Upper lobe of left lung (tissue), 4 donors: ENCODE results near the gene PTPN11.

Experiments
- POLR2A ChIP-seq, 4 donors: fragments of 450-650 bp; IDR thresholded peaks; one replicate each; pipeline ENCODE4 v1.5.1; 2016 to 2017; ENCODE audit warnings: antibody characterized with exemption in 4 of 4, mild to moderate bottlenecking in 2 of 4
- TF ChIP-seq, protein P1 (sequence below), 6 experiments: fragments of 450-650 bp in 4 of 6; fragments of 200-600 bp in 2 of 6; sonication (generic) in 2 of 6; IDR thresholded peaks; one replicate each; pipeline ENCODE4 v1.5.1; 2016 to 2019; ENCODE audit warnings: antibody characterized with exemption in 6 of 6

DNA sequence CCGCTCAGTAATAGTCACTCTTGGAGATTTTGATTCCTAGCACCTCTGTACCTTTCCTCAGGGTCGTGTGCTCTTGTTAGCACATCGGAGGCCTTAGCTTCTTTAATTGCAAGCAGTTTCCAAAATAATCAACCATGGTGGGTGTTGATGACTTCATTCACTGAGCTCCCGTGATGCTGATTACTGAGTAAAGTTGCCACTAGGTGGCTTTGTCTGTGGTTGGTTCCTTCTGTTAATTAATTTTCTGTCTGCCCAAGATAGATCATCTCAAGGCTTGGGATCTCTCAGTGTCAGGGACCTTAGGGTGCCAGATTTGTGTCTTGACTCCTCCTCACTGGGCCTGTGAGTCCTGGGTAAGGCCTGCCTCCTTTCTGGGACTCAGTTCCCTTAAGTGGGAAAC lies 54.3 kb downstream of the PTPN11 start:
- TF ChIP-seq POLR2A (IDR thresholded peaks at IDR 0.05): no peak
- TF ChIP-seq, protein P1, sequence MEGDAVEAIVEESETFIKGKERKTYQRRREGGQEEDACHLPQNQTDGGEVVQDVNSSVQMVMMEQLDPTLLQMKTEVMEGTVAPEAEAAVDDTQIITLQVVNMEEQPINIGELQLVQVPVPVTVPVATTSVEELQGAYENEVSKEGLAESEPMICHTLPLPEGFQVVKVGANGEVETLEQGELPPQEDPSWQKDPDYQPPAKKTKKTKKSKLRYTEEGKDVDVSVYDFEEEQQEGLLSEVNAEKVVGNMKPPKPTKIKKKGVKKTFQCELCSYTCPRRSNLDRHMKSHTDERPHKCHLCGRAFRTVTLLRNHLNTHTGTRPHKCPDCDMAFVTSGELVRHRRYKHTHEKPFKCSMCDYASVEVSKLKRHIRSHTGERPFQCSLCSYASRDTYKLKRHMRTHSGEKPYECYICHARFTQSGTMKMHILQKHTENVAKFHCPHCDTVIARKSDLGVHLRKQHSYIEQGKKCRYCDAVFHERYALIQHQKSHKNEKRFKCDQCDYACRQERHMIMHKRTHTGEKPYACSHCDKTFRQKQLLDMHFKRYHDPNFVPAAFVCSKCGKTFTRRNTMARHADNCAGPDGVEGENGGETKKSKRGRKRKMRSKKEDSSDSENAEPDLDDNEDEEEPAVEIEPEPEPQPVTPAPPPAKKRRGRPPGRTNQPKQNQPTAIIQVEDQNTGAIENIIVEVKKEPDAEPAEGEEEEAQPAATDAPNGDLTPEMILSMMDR (IDR thresholded peaks at IDR 0.05): no peak
